Psoas muscle (tissue), 8 donors: ENCODE data around the gene ARHGEF28. TPM values are rescaled to one million over a fixed set of nuclear protein-coding genes. Genes with fewer than 3 reads are reported as not detected.

Experiments used
- ATAC-seq, 4 donors: fragments of 200-7000 bp; cut with Tn5 transposase; one replicate each; pipeline ENCODE4 v1.9.1; 2020; ENCODE audit warnings: moderate library complexity in 3 of 4, mild to moderate bottlenecking in 2 of 4
- DNase-seq, 2 donors: peaks; one replicate each; pipeline ENCODE4 v3.0.0-alpha.2; 2020
- H3K27ac ChIP-seq: fragments of 200-600 bp; one replicate; pipeline ENCODE4 v1.8.0; 2022
- H3K27me3 ChIP-seq, 3 donors: fragments of 200-600 bp in 1 of 3; one replicate each; pipeline versions ENCODE4 v1.6.1 to v1.8.0; 2013 to 2022; ENCODE audit warnings: low read length in 2 of 3, mild to moderate bottlenecking in 2 of 3, moderate library complexity in 1 of 3; ENCODE audit not compliant: insufficient read depth in 3 of 3
- H3K36me3 ChIP-seq, 2 donors: fragments of 200-600 bp in 1 of 2; one replicate each; pipeline versions ENCODE4 v1.6.1 to v1.8.0; 2013 to 2022; ENCODE audit warnings: low read depth in 1 of 2, mild to moderate bottlenecking in 1 of 2, moderate library complexity in 1 of 2; ENCODE audit not compliant: insufficient read depth in 1 of 2
- H3K4me1 ChIP-seq: fragments of 200-600 bp; one replicate; pipeline ENCODE4 v1.8.0; 2022
- H3K4me3 ChIP-seq: fragments of 200-600 bp; one replicate; pipeline ENCODE4 v1.8.0; 2022; ENCODE audit warnings: mild to moderate bottlenecking
- H3K9me3 ChIP-seq: fragments of 200-600 bp; one replicate; pipeline ENCODE4 v1.8.0; 2022
- CTCF ChIP-seq: fragments of 200-600 bp; IDR thresholded peaks from one replicate; pipeline ENCODE4 v1.8.0; 2022; ENCODE audit warnings: antibody characterized with exemption
- WGBS, 3 donors: extraction: QIAGEN DNeasy Blood & Tissue Kit; methylation state at CpG; one replicate each; pipeline versions ENCODE4 v1.1.6 to v1.1.7; 2013; 5-methylcytosine and 5-hydroxymethylcytosine counted together
- intact Hi-C, 2 donors: fragments of 100-400 bp; cut with DNase I; formaldehyde crosslinking; loops; one replicate each; pipeline versions ENCODE4 v1.11.0 to v1.14.2; 2022
- polyA plus RNA-seq, 3 donors: library from polyadenylated mRNA; stranded (reverse); fragments of 200-250 nt; gene quantifications; one replicate each; pipeline ENCODE4 v1.2.3, GENCODE V29; 2013
- total RNA-seq, 4 donors: library from RNA; stranded (reverse); fragmentation: NEBNext Ultra II Directional in 2 of 4; extraction: Animal tissue kit (Norgen Biotek cat#: 25700) in 2 of 4; gene quantifications; one replicate each; pipeline versions ENCODE4 v1.2.1 to v1.2.4, GENCODE V29; 2021 to 2023
- donor health status: healthy with polysubstance abuse.
- donor health status: DM: no; HTN: no; CAD: no; lungs with moderate emphysema.
- donor health status: Bipolar disorder and iron deficiency.
- donor health status: healthy.
- donor health status: DM: yes; HTN: yes; CAD: no.
- donor health status: DM: no; HTN: no; CAD: no.
- donor health status: DM: no; HTN: no; CAD: no.
- donor health status: DM: yes; HTN: yes; CAD: no.

Gene ARHGEF28
- total and polyA plus RNA-seq, 7 donors, result 0.39 to 1.3 (median 1.00) TPM

GRCh38 chr5:73950912-73951430, 325.0 kb downstream of the ARHGEF28 start:
- 76 to 93% (median 80%) methylated on average over 3 of the region's 3 CpGs for WGBS, 3 donors

GRCh38 chr5:73952872-73953271, 326.9 kb downstream of the ARHGEF28 start:
- no peak overlapping the region for H3K4me3 ChIP-seq
- DNase-seq (no peak), ATAC-seq (no peak)
- H3K9me3 ChIP-seq, result no peaks in the 10 kb centered on the region
- no peak overlapping the region for H3K27ac ChIP-seq
- H3K4me1 ChIP-seq, result no peaks in the 10 kb centered on the region
- 32 to 46% (median 33%) methylated on average over 3 of the region's 3 CpGs for WGBS, 3 donors
- no peak for TF ChIP-seq CTCF
- H3K27me3 ChIP-seq, result no peaks in the 10 kb centered on the region
- H3K36me3 ChIP-seq, result no peaks in the 10 kb centered on the region
- intact Hi-C loops, result no loop called here

More at GRCh38 chr5:73950912-73951430, 325.0 kb downstream of the ARHGEF28 start:
- intact Hi-C loops, result no loop called here
- no peak for ATAC-seq
- Histone ChIP-seq H3K9me3 (no peaks in the 10 kb centered on the region), H3K4me1 (no peaks in the 10 kb centered on the region), H3K36me3 (no peaks in the 10 kb centered on the region), H3K27ac (no peak overlapping the region), H3K4me3 (no peak overlapping the region), H3K27me3 (no peaks in the 10 kb centered on the region)
- DNase-seq, result no peak
- no peak for TF ChIP-seq CTCF

GRCh38 chr5:73954381-73954780, 328.4 kb downstream of the ARHGEF28 start:
- intact Hi-C loops, result no loop called here

GRCh38 chr5:73955271-73955846, 329.4 kb downstream of the ARHGEF28 start:
- no peaks in the 10 kb centered on the region for H3K36me3 ChIP-seq
- H3K4me3 ChIP-seq, result no peak overlapping the region
- no peaks in the 10 kb centered on the region for H3K4me1 ChIP-seq
- H3K27me3 ChIP-seq, result no peaks in the 10 kb centered on the region
- intact Hi-C loops, result no loop called here
- DNase-seq, result no peak
- H3K9me3 ChIP-seq, result no peaks in the 10 kb centered on the region
- WGBS, 3 donors, result 77 to 87% (median 81%) methylated on average over 5 of the region's 5 CpGs
- no peak for ATAC-seq
- no peak for TF ChIP-seq CTCF
- no peak overlapping the region for H3K27ac ChIP-seq

More at GRCh38 chr5:73954381-73954780, 328.4 kb downstream of the ARHGEF28 start:
- Histone ChIP-seq H3K27me3 (no peaks in the 10 kb centered on the region), H3K9me3 (no peaks in the 10 kb centered on the region), H3K4me1 (no peaks in the 10 kb centered on the region), H3K27ac (no peak overlapping the region), H3K36me3 (no peaks in the 10 kb centered on the region), H3K4me3 (no peak overlapping the region)
- TF ChIP-seq CTCF, result no peak
- ATAC-seq (no peak), DNase-seq (no peak)
- WGBS, 3 donors, result 84 to 96% (median 89%) methylated on average over 2 of the region's 2 CpGs
